Measurements from ENCODE around the gene PTDSS2.
"Not testable (repeated sequence)": the region's sequence is repeated elsewhere in the genome, so short reads cannot be mapped to it uniquely, and the experiment has no call there.

The PTDSS2 gene

DNA sequence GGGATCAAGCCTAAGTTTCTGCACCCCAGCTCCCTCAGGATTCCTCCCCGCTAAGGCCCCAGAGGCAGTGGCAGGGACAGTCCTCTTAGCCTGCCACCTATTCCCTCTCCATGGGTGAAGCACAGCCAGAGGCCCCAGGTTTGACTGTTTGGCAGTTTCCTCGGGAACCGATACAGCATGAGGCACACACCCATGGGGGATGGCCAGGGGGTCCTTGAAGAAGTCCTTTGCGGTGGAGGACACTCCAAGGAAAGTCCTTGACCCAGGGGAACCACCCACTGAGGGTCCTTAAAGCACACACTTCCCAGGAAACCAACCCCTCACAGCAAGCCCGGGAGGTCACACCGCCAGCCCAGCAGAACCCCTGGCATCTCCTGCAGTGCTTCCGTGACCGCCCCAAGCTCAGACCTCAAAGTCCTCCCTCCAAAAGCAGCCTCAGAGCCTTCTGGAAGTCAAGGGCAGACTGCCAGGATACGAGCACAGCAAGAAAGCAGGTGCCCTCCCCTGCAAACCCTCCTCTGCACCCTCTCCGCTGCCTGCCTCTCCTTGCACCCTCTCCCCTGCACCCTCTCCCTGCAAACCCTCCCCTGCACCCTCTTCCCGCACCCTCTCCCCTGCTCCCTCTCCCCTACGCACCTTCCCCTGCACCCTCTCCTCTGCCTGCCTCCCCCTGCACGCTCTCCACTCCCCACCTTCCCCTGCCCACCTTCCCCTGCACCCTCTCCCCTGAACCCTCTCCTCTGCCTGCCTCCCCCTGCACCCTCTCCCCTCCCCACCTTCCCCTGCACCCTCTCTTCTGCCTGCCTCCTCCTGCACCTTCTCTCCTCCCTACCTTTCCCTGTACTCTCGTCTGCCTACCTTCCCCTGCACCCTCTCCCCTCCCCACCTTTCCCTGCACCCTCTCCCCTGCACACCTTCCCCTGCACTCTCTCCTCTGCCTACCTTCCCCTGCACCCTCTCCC is 36.7 kb upstream of the PTDSS2 start:
- peak; percentile 42 for DNase-seq (ENCODE audit: low spot score)

DNA sequence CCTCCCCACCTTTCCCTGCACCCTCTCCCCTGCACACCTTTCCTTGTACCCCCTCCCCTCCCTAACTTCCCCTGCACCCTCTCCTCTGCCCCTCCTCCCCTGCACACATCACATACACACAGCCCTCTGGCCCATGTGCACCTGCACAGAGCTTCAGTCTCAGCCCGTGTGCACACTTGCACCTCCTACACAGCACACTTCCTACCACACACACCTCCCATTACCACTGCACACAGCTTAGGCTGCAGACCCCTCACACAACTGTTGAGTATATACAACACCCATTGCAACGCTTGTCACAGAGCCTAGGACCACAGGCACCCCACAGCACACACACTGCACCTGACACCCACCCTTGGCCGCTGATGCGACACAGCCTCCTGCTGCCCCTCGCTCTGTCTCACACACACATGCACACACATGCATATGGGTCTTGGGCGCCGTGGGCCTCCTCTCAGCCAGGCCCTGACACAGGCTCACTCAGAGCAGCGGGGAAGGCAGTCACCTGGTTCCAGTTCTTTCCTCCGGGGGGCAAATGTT is 35.7 kb upstream of the PTDSS2 start:
- DNase-seq (ENCODE audit: low spot score): no peak

DNA sequence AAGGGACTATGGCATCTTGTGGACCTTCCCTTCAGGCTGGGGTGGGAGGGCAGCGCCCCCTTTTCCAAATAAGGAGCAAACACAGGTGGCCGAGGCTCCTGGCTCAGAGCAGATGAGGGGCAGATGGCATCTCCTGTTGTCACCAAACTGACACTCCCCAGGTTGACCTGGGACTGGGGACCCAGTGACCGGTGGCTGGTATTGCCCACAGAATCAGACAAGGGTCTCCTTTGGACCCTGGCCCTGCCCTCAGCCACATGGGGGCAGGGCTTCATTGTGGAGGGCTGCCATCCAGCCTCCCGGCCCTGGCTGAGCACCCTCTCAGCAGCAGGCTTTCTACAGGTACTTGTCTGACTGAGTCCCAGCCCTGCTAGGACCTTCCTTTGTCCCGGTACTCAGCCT is 34.4 kb upstream of the PTDSS2 start:
- DNase-seq (ENCODE audit: low spot score): no peak

DNA sequence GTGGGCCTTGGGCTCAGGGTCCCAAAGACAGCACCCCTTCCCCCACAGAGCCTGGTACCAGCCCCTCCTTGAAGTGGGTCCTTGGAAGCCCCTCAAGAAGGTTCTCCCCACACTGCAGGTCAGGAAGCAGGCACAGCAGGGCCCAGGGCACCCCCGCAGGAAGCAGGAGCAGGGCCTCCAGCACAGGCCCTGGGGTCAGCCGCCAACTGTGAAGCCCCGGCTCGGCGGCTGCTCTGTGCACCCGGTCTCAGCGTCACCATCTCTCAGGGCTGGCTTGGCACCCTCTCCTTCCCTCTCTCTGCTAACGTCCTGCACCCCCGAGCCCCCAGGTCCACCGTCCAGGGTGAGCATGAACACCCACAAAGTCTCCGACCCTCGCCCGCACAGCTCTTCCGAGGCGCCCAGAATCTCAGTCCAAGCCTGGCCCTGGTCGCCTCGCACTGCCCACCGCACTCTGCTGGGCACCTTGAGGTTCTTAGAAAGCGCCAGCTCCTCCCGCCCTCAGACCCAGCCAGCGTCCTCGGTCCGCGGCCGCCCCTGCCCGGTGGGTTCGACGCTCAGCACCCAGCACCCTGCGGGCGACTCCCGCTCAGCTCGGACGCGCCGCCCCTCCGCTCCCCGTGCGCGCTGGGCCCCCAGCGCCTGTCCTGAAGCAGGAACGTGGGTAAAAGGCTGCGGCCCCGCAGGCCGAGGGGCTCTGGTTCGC is 33.9 kb upstream of the PTDSS2 start:
- no peak for DNase-seq (ENCODE audit: low spot score)

DNA sequence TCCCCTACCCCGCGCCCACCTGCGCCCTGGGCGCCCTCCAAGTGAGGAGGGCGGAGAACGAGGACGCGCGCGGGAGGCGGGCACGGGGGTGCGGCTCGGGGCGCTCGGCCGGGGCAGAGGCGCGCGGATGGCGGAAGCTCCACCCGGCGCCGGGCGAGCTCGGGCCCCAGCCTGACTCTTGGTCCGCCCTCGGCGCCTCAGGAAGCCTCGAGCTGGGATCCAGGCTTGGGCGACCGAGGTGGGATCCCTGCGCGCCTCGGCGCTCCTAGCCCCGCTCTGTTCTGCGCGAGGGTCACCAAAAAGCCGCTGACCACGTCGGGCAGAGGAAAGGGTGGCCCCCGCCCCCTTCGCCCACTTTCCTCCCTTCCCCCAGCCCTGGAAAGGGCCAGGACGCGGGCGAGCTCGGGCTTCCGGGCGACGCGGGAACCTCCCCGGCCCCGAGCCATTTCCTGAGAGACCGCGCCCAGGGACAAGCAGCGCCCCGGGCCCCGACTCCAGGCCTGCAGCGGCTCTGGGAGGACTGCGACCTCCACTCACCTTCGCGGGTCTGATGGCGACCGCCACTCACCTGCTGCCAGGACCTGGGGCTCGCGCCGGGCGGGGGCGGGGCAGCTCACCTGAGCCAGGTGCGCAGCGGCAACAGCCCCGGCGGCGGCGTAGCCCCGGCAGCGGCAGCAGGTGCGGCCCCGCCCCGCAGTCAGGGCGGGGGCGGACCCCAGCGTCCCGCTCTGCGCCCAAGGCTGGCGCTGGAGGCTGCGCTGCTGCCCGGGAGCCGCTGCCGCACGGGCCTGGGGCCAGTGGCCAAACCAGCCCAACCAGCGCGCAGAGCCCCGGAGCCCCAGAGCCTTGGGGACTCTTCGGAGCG is 33.1 kb upstream of the PTDSS2 start:
- no peak for DNase-seq (ENCODE audit: low spot score)

DNA sequence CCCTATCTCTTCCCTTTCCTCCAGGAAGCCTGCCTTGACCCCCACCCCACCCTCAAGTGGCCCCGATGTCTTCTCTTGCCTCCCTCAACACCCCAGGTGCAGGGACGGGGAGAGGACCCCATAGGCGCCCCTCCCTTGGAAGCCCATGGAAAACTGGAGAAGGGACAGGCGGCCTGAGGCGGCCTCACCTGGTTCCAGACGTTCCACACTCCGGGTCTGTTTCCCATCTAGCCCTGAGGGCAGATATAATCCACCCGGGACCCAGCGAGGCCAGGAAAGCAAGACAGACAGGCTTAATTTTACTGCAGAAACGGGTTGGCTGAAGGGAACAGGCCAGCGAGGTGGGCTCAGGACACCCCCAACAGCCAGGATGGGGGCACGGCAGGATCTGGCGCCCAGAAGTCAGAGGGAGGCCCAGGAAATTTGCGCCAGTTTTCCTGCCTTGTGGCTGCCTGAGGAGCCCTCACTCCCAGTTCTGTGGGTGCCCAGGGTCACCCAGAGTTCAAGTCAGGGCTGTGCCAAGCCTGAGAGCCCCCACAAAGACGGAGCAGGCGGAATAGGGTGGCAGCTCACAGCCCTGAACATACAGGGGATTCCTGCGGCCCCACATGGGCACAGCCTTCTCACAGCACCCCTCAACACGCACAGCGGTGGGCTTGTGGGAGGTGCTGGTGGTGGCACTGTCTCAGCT is 32.3 kb upstream of the PTDSS2 start:
- DNase-seq (ENCODE audit: low spot score): no peak

DNA sequence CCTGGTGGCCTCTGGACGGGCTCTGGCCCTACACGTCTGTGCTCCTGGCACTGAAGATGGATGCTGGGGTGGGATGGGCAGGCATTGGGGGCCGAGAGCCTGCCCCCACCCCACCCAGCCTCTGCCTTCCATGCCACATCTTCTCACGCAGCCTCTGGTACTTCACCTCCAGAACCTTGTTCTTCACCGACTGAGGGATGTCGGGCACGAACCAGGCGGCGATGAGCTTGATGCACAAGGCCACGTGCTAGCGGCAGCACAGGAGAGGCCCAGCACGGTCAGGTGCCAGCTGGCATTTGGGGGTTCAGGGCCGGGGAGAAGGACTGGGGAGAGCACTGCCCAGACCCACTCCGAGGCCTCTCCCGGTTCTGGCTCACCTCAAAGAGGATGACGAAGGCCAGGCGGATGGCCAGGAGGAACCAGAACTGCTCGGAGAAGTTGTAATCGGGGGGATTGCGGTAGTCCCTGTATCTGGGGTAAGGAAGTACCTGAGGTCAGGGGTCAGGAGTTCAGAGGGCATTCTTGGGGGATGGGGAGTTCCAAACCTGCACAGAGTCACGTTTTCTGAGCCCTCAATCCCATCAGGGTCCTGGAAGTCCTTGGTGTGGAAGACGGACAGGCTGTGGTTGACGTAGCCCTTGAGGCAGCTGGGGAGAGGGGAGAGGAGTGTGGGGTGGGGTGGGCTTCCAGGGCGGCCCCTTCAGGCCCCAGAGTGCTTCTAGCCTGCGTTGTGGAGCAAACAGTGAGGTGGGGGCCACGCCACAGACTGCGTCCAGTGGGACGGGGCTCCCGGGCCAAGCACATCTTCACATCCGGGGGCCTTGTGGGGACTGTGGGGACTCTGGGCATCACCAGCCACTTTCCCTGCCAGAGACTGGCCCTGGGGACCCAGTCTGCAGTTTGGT is 31.5 kb upstream of the PTDSS2 start:
- no peak for DNase-seq (ENCODE audit: low spot score)

DNA sequence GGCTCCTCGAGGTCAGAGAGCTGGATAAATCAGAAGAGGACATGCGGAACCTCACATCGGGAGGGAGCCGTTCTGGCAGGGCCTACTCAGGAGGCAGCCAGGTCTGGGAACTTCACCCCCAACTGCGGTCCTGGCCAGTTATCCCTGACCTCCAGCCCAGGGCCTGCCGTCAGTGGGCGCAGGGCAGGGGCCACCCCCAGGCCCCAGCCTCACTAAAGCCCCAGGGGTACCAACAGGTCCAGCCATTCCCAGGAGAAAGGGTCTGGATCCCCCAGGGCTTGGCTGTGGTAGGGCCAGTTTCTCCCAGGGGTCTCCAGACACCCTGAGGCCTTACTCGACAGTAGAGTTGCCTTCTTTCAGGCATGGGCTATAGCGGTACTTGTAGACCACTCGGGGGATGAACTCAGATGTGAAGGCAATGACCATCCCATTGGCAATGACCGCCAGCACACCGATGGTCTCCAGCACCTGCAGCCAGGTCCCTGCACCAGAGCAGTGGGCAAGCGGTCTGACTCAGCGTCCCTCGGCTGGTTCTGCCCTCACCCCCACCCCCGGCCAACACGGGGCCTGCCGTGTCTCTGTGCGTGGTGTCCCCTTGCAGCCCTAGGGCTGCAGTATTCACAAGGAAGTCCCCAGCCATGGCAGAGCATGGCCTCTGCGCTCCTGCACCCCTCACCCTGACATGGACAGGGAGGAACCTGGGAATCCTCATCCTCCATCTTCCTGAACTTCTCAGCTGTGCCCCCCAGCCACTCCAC is 30.7 kb upstream of the PTDSS2 start:
- no peak for DNase-seq (ENCODE audit: low spot score)

DNA sequence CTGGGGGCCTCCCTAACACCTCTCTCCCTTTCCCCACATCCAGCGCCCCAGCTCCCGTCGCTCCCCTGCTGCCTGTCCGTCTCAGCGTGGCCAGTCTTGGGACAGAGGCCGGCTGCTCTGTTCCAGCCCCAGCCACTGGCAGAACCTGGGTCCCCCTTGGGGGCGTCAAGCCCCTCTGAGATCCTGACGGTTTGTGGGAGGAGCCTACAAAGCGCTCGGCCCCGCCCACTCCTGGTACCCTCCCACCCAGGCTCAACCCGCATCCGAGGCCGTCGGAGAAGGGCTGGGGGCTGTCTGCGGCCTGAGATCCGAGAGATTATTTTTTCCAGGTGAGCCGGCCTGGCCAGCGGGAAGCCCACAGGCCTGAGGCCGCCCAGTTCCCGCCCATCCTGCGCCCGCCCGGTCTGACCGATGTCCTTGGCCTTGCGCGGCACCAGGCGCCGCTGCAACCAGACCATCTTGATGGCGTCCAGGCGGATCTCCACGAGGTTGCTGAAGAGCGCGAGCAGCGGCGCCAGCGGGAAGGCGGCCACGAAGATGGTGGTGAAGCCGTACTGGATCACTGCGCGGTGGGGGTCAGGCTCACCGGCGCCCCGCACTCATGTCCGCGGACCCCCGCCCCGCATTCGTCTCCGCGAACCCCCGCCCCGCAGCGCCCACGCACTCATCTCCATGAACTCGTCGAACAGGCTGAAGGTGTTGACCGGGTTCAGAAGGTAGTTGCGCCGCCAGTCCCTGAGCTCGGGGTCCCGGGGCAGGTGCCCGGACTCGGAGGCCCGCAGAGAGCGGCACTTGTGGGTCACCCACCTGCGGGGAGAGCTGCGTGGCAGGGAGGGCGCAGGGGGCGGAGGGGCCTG is 29.8 kb upstream of the PTDSS2 start:
- DNase-seq (ENCODE audit: low spot score): no peak

DNA sequence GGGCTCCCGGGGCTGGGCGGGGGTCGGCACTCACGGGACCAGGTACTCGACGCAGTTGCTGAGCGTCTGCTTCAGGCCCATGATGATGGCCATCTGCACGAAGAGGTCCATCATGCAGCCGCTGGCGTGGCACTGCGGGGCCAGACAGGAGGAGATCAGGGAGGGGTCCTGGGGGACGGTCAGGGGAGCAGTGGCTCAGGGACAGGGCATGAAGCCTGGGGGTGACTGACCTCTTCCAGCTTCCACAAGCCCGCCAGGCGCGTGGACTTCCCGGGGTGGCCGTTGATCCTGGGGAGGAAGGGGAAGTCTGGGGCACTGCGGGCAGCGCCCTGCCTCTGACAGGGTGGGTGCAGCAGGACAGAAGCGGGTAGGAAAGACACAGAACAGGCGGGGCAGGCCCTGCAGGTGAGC is 29.2 kb upstream of the PTDSS2 start:
- DNase-seq (ENCODE audit: low spot score): no peak

DNA sequence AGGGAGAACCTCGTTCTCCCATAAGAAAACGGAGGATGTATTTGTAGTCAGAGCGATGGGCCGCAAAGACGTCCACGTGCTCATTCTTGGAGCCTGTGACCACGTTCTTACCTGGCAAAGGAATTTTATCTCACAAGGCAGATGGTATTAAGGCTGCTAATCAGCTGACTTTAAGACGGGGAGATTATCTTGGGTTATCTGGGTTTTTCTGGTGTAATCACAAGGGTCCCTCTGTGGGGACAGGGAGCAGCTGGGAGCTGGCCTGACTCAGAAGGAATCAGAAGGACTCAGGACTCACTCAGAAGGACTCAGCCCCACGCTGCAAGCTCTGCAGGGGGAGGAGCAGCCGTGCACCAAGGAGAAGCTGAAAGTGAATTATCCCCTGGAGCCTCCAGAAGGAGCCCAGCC is 27.8 kb upstream of the PTDSS2 start:
- DNase-seq (ENCODE audit: low spot score): no peak

DNA sequence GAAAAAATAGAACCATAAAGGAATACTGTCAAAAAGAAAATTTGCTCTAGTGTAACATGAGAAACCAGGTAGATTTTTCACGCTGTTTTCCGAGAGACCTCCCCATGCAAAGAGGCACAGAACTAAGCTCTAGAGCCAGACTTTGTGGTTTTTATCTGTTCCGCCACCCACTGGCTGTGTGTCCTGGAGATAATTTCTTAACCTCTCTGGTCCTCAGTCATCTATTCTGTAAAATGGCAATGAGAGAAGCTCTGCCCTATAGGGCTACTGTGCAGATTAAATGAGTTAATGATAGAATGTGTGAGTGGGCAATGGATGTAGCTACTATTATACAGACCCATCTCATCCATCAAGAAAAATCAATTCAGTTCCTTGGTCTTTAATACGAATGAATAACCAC is 25.8 kb upstream of the PTDSS2 start:
- DNase-seq (ENCODE audit: low spot score): no peak

DNA sequence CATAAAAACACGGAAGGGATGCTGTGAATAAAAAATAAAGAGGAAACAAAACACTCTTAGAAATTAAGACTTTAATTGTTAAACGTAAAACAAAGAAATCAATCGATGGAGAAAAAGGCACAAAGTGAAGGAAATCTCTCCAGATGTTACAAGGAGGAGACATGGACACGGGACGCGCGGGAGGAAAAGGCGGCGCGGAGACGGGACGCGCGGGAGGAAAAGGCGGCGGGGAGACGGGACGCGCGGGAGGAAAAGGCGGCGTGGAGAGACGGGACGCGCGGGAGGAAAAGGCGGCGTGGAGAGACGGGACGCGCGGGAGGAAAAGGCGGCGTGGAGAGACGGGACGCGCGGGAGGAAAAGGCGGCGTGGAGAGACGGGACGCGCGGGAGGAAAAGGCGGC is 25.3 kb upstream of the PTDSS2 start:
- DNase-seq (ENCODE audit: low spot score): not testable (repeated sequence)

DNA sequence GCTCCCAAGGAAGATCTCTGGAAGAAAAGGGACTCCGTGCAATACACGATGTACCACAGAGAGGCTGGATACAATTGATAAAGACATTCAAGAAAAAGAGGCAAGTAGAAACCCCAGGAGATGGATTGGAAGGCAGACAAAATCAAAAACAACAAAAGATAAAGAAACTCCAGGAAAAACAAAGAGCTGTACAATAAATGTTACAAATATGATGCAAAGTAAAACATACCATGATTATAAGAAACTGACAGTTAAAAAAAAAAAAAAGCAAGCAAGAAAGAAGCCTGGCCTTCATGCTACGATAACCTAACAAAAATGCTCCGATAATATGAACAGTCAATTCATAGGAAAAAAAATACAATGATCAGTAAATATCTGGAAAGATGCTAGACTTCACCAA is 24.8 kb upstream of the PTDSS2 start:
- DNase-seq (ENCODE audit: low spot score): no peak

DNA sequence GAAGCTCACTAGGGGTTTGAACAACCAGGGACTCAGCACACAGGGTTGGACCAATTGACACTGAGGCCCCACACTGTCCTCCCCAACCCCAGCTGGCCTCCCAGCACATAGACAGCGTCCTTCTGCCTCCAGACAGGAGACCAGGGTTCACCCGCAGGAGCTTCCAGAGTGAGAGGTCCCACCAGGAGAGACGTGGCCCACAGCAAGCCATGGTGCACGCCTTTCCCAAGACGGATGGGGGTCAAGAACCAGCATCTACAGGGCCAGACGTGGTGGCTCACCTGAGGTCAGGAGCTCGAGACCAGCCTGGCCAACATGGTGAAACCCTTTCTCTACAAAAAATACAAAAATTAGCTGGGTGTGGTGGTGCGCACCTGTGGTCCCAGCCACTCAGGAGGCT is 23.2 kb upstream of the PTDSS2 start:
- DNase-seq (ENCODE audit: low spot score): no peak

DNA sequence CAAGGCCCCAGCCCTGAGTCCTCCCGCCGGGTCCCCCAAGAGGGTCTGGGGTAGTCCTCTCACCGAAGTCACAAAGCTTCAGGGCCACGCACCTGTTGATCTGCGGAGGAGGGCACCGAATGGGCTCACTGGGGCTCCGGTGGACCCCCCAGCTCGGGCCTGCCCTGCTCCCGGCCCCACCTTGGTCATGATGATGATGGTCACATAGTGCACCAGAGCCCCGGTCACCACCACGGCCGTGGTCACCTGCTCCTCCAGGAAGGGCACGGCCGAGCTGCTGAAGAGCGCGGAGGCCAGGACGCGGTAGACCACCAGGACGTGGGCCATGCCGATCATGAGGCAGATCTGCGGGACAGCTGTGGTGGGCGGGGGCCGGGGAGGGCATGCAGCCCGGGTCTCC is 21.8 kb upstream of the PTDSS2 start:
- DNase-seq (ENCODE audit: low spot score): no peak

DNA sequence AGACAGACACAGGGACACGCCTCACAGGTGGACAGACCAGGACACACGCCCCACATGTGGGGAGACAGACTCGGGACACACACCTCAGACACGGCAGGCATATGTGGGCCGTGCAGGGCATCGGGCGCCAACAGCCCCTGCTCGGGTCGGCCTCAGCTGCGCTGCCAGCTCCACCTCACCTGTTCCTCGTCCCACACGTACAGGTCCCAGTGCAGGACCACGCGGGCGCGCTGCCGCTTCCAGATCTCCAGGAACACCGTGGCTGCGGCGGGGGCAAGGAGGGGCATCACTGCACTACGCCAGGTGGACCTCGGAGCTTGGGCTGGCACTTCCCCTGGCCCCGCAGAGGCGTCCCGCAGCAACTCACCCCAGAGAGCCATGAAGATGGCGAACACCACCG is 20.7 kb upstream of the PTDSS2 start:
- DNase-seq (ENCODE audit: low spot score): no peak

DNA sequence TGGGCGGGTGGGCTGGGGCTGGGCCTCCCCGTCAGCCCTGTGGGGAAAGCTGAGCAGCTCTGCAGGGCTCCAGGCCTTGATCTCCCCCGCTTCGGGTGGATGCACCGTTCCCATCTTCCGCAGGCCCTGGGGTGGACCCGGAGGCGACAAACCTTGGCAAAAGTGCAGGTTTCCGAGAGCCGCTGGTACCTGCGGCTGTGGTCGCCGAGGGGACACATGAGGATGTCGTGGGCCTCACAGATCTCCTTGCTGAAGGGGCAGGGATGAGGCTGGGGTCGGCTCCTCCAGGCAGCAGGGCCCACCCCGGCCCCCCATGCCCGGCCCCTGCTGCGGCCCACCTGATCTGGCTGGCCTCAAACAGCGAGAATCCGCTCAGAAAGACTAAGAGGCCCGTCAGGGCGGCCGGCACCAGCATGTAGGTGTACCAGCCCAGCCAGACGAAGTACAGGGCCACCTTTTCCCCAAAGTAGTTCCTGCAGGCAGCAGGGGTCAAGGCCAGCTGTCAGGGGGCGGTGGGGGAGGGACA is 20.1 kb upstream of the PTDSS2 start:
- no peak for DNase-seq (ENCODE audit: low spot score)

DNA sequence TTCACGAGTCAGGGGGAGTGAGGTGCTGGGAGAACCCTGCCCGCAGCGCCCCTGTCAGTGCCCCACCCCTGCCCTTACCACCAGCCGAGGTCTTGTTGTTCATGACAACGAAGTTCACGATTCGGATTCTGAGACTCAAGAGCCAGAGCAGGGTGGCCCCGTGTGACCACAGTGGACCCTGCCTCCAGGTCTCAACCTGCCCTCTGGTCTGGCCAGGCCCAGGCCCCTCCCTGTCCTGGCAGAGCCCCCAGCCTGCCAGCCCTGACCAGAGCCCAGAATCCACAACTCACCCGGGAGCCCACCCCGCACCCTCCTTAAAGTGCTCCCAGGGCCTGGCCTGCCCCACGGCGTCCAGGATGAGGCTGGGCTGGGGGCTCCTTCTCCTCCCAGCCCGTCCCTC is 18.2 kb upstream of the PTDSS2 start:
- no peak for DNase-seq (ENCODE audit: low spot score)

Data from NAMALWA (cell line).